Islet of Langerhans (tissue), 1 donor: Measurements from ENCODE around the gene SYTL1.

Experiments
- FAIRE-seq: peaks from one replicate; lab custom pipeline; 2011; peaks lifted over from hg19 to GRCh38; lab: Jason Lieb, UNC

SYTL1 gene, protein sequence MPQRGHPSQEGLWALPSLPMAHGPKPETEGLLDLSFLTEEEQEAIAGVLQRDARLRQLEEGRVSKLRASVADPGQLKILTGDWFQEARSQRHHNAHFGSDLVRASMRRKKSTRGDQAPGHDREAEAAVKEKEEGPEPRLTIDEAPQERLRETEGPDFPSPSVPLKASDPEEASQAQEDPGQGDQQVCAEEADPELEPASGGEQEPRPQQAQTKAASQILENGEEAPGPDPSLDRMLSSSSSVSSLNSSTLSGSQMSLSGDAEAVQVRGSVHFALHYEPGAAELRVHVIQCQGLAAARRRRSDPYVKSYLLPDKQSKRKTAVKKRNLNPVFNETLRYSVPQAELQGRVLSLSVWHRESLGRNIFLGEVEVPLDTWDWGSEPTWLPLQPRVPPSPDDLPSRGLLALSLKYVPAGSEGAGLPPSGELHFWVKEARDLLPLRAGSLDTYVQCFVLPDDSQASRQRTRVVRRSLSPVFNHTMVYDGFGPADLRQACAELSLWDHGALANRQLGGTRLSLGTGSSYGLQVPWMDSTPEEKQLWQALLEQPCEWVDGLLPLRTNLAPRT

DNA sequence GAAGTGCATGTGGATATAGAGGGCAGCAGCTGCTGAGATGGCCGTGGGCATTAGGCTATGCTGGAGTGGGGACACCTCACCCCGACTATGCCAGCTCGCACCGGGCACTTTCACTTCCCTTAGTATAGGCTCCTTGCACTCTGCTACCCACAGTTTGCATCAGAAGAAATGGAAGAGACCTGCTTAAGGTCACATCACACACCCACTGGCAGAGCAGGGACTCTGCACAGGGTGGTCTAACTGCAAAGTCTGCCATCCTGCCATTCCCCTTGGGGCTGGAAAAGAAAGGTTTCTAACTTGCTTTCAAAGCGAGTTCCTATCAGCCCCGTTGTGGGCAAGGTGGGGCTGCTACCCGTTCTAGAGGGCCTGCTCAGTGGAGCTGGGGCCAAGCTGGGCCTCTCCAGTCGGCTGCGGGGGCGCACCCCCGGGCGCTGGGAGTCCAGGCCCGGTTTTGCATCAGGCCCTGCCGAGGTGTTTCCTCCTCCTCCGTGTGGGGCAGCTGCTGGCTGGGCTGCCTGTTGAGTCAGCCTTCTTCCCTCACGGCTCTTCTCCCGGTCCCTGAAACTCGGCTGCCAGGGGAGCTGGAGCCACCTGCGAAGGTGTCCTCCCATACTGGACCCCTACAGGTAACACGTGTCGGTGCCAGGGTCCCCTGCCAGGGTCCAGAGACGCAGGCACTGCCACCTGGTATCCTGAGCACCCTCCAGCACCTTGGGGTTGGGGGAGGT, at the start of gene SYTL1:
SYTL1 (plus strand) TSS at position 498 of the 728 bp plus-strand sequence. CDS start 3,313 bp downstream, outside the sequence.
- no peak for FAIRE-seq

DNA sequence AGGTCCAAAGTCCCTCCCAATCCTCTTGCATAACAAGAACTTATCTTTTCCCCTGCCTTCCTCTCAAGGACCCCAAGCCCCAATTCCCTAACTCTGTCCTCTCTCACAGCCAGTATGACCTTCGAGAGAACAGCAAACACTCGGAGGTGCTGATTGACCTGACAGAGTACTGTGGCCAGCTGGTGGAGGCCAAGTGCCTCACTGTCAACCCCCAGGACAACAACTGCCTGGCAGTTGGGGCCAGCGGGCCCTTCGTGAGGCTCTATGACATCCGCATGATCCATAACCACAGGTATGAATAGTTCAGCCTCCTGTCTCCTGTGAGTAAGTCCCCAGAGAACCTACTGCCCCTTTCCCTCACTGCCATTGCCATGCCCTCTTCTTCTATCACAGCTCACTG, 49.7 kb upstream of the SYTL1 start:
- FAIRE-seq, result no peak

DNA sequence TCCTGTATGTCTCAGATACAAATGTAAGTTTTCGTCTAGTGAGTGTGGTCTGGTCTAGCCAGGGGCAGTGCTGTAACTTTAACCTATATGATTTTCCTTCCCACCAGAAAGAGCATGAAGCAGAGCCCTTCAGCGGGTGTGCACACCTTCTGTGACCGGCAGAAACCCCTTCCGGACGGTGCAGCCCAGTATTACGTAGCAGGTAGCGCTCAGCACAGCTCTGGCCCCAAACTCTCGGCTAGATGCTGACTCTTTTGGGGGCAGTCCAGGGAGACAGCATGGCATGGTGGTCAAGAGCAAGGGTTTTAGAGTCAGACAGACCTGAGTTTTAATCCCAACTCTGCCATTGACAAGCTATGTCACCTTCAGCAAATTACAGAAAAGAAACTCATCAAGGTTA, 47.9 kb upstream of the SYTL1 start:
- no peak for FAIRE-seq

DNA sequence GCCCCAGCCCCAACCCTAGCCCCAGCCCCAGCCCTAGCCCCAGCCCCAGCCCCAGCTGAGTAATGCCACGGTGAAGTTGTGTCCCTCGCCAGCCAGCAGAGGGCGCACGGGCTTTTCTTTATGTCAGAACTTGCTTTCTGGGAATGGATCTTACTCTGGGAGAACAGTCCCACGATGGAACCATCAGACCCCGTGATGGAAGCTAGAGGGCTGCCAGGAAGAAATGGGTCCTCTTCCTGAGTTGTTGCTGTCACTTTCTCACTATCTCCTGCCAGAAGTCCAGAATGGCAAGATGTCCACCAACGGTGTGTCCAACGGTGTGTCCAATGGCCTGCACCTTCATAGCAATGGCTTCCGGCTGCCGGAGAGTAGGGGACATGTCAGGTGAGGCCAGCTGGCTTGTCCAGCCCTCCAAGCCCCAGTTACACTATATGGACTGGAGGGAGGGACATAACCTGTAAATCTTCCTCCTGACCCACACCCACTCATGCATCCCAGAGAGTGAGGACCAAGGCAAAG, 45.0 kb upstream of the SYTL1 start:
- FAIRE-seq, result no peak

DNA sequence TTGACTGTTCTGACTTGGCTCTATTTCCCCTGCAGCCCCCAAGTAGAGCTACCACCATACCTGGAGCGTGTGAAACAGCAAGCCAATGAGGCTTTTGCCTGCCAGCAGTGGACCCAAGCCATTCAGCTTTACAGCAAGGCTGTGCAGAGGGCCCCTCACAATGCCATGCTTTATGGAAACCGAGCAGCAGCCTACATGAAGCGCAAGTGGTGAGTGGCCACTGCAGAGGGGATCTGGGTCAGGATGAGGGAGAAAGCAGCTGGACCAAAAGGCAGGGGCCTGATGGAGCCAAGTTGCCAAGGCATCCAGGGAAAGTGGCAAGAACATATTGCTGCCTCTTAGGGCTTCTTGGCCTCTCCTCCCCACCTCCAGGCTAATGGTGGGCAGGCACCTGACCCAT, 43.9 kb upstream of the SYTL1 start:
- no peak for FAIRE-seq

DNA sequence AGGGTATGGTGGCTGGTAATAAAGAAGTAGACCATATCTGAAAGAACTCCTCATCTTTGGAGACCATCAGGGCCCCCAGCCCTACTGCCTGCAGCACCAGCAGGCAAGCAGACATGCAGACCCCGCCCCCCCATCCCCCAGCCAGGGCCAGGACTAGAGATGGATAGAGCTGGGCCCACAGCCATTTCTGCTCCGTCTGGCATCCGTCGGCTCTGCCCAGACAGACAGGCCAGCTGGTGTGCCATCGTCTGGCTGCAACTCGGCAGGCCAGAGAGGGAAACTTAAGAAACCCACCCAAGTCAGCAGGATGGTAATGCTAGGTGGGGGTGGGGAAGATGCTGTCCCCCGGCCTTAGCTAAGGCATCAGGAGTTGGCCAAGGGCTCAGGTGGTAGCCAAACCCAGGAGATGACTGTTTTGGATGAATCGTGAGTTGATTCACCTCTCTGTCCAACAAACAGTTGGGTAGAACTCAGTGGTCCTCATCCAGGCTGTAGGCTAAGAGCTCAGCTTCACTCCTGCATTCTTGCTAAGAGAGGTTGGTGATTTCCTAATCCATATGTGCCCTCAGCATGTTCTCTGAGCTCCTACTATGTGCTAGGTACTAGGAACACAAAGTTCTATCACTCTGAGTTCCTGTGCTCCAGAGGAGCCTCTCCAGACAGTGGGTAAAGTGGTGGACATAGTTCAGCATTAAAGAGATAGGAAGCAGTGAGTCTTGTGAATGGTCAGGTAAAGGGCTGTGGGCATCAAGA, 43.0 kb upstream of the SYTL1 start:
- no peak for FAIRE-seq

DNA sequence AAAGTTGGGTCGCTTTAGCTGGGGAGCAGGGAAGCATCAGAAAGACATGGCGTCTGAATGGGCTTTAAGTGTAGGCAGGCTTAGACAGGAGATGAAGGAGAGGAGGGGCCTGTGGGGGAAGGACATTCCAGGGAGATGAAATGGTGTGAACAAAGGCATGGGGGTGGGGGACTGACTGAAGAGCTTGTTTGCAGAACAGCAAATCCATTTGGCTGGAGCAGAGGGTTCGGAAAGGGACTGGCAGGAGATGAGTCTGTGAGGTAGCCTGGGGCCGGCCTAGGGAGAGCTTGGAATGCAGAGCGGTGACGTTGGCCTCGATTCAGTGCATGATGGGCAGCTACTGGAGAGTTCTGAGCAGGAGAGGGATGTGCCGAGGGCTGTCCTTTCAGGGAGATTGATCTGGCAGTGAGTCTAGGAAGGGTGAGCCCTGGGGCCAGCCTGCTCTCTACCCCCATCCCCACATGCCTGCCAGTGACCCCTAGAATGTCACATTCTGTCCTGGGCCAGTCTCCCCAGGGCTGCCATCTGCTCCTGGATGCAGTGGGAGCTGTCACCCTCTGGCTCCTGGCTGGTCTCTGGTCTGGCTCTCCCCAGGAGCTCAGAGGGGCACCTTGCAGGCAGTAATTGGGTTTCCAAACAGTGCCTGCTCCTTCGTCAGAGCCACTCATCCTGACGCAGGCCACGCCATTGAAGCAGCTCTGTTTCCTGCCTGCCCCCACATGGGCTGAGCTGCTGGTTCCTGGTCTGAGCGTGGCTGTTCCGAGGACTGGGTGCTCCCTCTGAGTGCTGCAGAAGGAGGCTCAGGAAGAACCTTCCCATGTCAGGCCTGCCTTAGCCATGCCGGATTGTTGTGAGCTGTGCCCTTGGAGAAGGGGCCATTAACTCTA, 42.2 kb upstream of the SYTL1 start:
- no peak for FAIRE-seq

DNA sequence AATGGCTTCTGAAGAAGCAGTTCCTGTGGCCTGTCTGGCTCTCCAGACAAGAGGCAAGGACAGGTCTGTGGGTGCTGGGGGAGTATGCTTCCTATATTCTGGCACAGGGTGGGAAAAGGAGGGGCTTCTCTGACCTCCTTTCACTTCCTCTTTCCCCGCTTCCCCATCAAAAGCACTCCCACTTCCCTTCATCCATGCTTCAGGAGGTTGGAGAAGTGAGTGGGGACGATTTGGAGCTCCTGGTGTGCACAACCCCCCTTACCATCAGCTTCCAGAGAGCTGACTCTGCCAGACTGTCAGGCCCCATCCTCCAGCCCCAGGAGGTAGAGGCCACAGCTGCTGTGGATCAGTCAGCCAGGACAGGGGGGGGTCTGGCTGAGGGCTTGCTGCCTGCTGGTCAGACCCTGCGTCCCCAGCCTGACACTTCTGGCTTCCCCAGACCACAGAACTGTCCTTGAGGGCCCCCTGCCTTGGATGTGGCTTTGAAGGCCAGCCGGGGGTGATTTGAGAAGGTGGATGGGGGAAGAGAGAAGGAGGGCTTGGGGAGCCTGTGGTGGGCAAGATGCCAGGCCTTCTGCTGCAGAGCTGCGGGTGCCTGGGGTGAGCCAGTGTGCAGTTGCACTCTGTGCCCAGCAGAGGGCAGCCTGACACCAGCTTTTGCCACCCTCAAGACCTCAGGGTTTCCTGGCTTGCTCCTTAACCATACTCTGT, 41.3 kb upstream of the SYTL1 start:
- FAIRE-seq, result no peak

DNA sequence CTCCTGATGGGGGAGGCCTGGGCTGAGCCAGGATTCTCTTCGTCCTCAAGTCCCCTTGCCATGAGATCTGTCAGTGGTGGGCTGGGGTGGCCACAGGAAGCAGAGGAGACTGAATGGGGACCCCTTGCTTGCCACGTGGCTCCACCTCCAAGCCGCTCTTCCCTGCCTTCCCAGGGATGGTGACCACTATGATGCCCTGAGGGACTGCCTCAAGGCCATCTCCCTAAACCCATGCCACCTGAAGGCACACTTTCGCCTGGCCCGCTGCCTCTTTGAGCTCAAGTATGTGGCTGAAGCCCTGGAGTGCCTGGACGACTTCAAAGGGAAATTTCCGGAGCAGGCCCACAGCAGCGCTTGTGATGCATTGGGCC, 40.8 kb upstream of the SYTL1 start:
- FAIRE-seq, result no peak

DNA sequence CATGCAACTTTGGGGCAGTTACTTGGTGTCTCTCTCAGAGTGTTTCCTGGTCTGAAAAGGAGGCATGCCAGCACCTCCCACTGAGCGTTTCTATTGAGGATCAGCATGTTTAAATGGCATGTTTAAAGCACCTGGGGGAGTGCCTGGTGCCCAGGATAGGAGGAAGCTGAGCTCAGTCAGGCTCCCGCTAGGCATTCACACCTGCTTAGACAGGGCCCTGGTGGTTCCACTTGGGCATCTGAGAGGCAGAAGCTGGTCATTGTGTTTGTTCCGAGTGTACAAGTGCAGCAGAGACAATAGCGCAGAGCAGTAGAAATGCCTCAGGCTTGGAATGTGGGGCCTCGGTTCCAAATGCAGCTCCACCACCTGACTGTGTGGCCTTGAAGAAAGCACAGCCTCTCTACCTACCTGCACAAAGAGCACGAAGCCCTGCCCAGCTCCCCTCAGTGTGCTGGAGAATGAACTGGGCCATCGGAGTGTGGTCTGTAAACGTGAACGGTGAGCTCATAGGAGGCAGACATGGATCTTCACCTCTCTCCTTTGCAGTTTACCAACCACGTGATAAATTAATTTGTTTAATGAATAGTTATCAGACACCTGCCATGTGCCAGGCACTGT, 40.1 kb upstream of the SYTL1 start:
- FAIRE-seq, result no peak

DNA sequence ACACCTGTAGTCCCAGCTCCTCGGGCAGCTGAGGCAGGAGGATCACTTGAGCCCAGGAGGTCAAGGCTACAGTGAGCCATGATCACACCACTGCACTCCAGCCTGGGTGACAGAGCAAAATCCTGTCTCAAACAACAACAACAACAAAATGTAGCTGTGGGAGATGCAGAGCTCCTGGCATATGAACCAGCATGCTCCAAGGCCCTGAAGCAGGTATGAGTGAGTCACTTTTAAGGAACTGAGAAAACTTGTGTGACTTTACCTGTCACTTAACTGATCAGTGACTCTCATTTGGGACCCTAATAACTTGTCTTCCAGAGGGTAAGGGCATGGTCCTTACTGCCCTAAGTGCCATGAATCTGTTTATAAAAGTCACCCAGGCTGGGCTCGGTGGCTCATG, 39.2 kb upstream of the SYTL1 start:
- FAIRE-seq, result no peak

DNA sequence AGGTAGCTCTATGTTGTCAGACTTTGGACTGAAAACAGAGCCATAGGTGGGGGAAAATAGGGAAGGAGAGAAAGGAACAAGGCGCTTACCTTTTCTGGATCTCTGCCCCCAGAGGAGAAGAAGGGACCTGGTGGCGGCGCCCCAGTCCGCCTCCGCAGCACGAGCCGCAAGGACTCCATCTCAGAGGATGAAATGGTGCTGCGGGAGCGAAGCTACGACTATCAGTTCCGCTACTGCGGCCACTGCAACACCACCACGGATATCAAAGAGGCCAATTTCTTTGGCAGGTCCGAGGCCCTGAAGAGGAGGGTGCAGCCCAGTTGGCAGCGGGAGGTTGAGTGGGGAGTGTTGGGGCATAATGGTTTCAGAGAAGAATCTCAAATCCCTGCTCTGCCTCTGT, 38.3 kb upstream of the SYTL1 start:
- no peak for FAIRE-seq

DNA sequence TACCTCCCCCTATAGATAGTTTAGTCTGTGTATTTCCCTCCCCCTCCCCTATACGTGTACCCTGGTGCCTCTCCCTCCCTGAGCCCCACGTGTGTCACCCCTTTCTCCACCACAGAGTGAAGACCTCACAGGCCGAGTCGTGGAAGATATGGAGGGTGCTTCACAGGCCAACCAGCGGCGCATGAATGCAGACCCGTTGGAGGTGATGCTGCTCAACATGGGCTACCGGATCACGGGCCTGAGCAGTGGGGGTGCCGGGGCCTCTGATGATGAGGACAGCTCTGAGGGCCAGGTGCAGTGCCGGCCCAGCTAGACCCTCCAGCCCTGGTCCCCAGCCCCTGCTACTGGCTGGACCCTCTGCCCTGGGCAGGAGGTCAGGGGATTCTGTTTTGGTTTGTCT, 35.8 kb upstream of the SYTL1 start:
- FAIRE-seq, result no peak

DNA sequence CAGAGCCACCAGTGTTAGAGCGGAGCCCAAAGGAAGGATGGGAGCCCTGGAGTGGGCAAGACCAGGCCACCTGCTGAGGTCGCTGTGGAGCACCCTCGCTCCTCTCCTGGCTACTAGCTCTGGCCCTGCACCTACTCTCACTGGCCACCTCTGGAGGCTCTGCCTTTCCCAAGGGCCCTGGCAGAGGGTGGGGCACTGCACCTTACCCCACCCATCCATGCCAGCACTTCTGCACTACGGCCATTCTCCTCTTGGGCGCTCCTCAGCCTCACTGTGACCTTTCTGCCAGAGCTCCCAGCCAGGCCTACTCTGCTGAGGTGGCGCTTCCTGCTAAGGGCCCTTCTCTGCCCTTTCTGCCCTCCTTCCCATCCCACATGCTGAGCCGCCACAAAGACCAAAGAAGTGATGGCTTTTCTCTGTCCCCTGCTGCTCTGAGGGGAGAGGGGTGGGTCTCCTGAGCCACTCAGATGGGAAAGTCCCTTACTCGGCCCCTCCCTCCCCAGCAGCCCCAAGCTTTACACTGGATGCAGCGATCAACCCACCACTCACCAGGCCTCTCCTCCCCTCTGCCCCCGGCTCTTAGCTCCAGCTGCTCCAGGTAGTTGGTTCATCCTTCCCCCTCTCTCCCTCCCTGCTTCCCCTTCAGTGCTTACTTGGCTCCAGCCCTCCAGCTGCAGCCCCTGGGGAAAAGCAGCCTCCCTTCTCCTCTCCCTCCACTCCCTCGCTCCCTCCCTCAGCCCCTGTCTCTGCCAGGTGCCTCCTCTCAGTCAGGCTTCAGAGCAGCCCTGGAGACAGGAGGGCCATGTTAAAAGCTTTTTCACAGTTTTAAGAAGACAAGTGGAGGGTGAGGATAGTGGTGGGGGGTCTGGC, 34.7 kb upstream of the SYTL1 start:
- no peak for FAIRE-seq

DNA sequence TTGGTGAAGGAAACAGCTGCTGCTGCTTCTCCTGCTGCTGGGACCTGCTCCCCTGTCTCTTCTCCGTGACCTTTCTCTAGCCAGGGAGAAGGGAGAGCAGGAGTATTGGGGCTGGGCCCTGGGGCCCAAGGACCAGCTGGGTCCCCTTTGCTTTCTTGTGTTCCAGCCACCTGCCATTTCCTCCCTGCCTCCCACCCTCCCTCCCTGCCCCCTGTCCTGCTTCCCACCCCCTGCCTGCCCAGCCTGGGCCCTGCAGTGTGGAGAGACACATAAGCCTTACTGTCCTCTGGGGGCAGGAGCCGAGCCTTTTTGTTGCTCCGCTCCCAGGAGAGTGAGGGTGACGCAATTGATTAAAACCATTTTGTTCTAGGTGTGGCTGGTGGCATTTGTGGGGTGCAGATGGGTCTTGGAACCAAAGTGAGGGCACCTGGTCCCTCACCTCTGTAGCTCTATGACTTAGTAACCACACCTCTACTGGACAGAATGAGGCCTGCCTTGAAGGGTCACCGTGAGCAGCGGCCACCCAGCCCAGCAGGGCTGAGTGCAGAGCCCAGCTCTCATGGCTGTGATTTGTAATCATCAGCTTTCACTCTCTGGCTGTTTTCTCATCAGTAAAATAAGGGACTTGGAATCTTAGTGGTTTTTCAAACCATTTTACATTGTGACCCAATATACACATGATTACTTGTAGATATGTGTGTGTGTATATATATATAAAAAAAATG, 33.8 kb upstream of the SYTL1 start:
- FAIRE-seq, result no peak

DNA sequence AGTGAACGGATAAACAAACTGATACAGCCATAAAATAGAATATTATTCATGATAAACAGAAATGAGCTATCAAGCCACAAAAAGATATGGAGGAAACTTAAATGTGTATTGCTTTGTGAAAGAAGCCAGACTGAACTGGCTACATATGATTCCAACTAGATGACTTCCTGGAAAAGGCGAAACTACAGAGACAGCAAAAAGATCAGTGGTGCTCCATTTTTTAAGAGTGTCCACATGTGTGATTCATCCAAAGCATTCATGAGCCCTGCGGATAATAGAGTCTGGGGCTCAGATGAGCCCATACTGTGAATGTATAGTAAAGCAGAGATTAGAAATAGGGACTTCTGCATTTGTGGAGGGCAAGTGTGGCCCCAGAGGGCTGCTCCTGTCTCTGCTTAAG, 27.7 kb upstream of the SYTL1 start:
- FAIRE-seq, result no peak

DNA sequence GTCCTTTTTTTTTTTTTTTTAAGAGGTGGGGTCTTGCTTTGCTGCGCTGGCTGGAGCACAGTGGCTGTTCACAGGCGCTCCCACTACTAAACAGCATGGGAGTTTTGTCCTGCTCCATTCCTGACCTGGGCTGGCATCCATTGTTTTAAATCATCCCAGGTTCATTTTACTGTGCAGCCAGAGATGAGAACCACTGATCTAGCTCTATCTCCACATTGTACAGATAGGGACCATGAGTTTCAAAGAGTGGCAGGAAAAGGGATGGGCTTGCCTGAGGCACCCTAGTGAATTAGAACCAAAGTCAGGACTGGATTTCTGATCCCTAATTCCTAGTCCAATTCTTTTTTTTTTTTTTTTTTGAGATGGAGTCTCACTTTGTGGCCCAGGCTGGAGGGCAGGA, 27.1 kb upstream of the SYTL1 start:
- no peak for FAIRE-seq

DNA sequence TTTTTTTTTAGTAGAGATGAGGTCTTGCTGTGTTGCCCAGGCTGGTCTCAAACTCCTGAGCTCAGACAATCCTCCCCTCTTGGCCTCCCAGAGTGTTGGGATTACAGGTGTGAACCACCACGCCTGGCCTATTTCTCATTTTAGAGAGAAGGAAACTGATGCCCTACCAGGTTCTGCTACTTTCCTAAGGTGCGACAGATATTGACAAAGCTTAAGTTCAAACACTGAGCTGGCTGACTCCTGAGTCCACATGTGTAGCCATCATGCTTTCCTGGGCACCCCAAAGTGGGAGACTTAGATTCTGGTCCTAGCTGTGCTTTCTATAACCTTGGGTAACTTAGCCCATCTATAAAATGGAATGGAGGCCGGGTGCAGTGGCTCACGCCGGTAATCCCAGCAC, 25.0 kb upstream of the SYTL1 start:
- no peak for FAIRE-seq

DNA sequence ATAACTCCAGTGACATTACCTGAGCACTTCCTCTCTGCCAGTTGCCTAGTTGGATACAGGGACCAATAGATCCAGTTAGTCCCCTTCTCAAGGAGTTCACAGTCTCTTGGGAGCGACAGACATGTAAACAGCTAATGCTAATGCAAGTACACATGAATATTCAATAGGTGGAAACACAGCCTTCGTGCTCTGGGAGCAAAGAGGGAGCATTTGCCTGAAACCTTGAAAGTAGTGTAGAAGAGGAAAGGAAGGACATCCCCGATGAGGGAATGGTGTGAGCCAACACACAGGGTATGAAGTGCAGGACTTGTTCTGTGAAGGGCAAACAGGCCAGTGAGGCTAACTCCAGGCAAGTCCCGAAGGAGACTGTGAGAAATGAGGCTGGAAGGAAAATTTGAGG, 23.7 kb upstream of the SYTL1 start:
- no peak for FAIRE-seq
